IMR-90 (cell line): ENCODE results near the gene PRKCE. TPM values are rescaled to one million over a fixed set of nuclear protein-coding genes. Genes with fewer than 3 reads are reported as not detected.

Experiments used
- ATAC-seq: fragments of 200-7000 bp; cut with Tn5 transposase; 2 replicates; pipeline ENCODE4 v1.9.1; 2020; ENCODE audit warnings: low read depth, mild to moderate bottlenecking, moderate library complexity
- BruUV-seq: library from RNA; stranded (reverse); fragments of 400-500 nt; replicated peaks from 2 replicates; lab custom pipeline; 2021; lab: Mats Ljungman, UMichigan
- CTCF ChIA-PET: fragments of 300-600 bp; formaldehyde crosslinking; extraction: SDS; loops from one replicate; lab custom pipeline; 2021; ENCODE audit warnings: antibody characterized with exemption; lab: Yijun Ruan, JAX
- POLR2A ChIA-PET: fragments of 300-600 bp; sonication (Branson Sonifier 250); formaldehyde crosslinking; loops from one replicate; lab custom pipeline; 2022; ENCODE audit warnings: antibody characterized with exemption; ENCODE audit not compliant: unreplicated experiment; lab: Charles Lee
- DNase-seq: peaks from one replicate; pipeline ENCODE4 v3.0.0; 2013
- H2AFZ ChIP-seq: replicated peaks from 2 replicates; pipeline ENCODE3; 2013; ENCODE audit warnings: low read length, mild to moderate bottlenecking; ENCODE audit not compliant: poor library complexity
- H2AK5ac ChIP-seq: 2 replicates; pipeline ENCODE4 v1.6.1; 2013; ENCODE audit warnings: low read depth, low read length, inconsistent platforms
- H2AK9ac ChIP-seq: replicated peaks from 2 replicates; pipeline ENCODE3; 2013; ENCODE audit warnings: mild to moderate bottlenecking, low read depth, low read length, moderate library complexity; ENCODE audit not compliant: poor library complexity
- H2BK120ac ChIP-seq: 2 replicates; pipeline ENCODE4 v1.6.1; 2013; ENCODE audit warnings: low read depth, low read length, inconsistent platforms
- H2BK15ac ChIP-seq: 3 replicates; pipeline ENCODE4 v1.6.1; 2013; ENCODE audit warnings: low read depth, low read length, inconsistent platforms
- H2BK20ac ChIP-seq: 2 replicates; pipeline ENCODE4 v1.6.1; 2013; ENCODE audit warnings: low read depth, mild to moderate bottlenecking, inconsistent platforms, low read length, moderate library complexity
- H2BK5ac ChIP-seq: 2 replicates; pipeline ENCODE4 v1.6.1; 2013; ENCODE audit warnings: mild to moderate bottlenecking, low read depth, low read length, inconsistent platforms; ENCODE audit not compliant: poor library complexity, severe bottlenecking
- H3K14ac ChIP-seq: replicated peaks from 2 replicates; pipeline ENCODE4 v1.6.1; 2013; ENCODE audit warnings: low read depth, low read length, inconsistent platforms
- H3K18ac ChIP-seq: 2 replicates; pipeline ENCODE4 v1.6.1; 2013; ENCODE audit warnings: low read depth, low read length, control low read depth
- H3K23ac ChIP-seq: 2 replicates; pipeline ENCODE4 v1.6.1; 2013; ENCODE audit warnings: low read depth, low read length, inconsistent platforms
- H3K27ac ChIP-seq: 2 replicates; pipeline ENCODE4 v1.5.1; 2013; ENCODE audit warnings: mild to moderate bottlenecking, control low read depth, low read length; ENCODE audit not compliant: insufficient read depth
- H3K27me3 ChIP-seq: 2 replicates; pipeline ENCODE4 v1.6.1; 2013; ENCODE audit warnings: low read length; ENCODE audit not compliant: control insufficient read depth, insufficient read depth
- H3K36me3 ChIP-seq: 2 replicates; pipeline ENCODE4 v1.6.1; 2013; ENCODE audit warnings: low read length, mixed read lengths; ENCODE audit not compliant: control insufficient read depth, insufficient read depth
- H3K4ac ChIP-seq: 2 replicates; pipeline ENCODE4 v1.6.1; 2013; ENCODE audit warnings: low read depth, low read length, inconsistent platforms
- H3K4me1 ChIP-seq: 2 replicates; pipeline ENCODE4 v1.6.1; 2013; ENCODE audit warnings: low read length, mixed read lengths; ENCODE audit not compliant: control insufficient read depth, insufficient read depth
- H3K4me2 ChIP-seq: 2 replicates; pipeline ENCODE4 v1.6.1; 2013; ENCODE audit warnings: low read depth, mild to moderate bottlenecking, control low read depth, low read length, moderate library complexity
- H3K4me3 ChIP-seq: 2 replicates; pipeline ENCODE4 v1.5.1; 2013; ENCODE audit warnings: low read depth, mild to moderate bottlenecking, control low read depth, low read length, moderate library complexity; ENCODE audit not compliant: insufficient read depth
- H3K56ac ChIP-seq: 2 replicates; pipeline ENCODE4 v1.6.1; 2013; ENCODE audit warnings: low read length, inconsistent platforms; ENCODE audit not compliant: insufficient read depth; ENCODE audit errors: extremely low read depth
- H3K79me1 ChIP-seq, 2 experiments: 2 replicates each; pipeline ENCODE4 v1.6.1; 2013; ENCODE audit warnings: low read length in 2 of 2, inconsistent platforms in 1 of 2, low read depth in 1 of 2
- H3K9ac ChIP-seq: 2 replicates; pipeline ENCODE4 v1.6.1; 2013; ENCODE audit warnings: low read depth, low read length, control low read depth
- H3K9me1 ChIP-seq: 2 replicates; pipeline ENCODE4 v1.6.1; 2013; ENCODE audit warnings: low read length, inconsistent platforms; ENCODE audit not compliant: insufficient read depth
- H3K9me3 ChIP-seq: 2 replicates; pipeline ENCODE4 v1.6.1; 2013; ENCODE audit warnings: low read length; ENCODE audit not compliant: control insufficient read depth, insufficient read depth
- H4K20me1 ChIP-seq: 2 replicates; pipeline ENCODE4 v1.6.1; 2013; ENCODE audit warnings: low read length, inconsistent platforms; ENCODE audit not compliant: insufficient read depth
- H4K5ac ChIP-seq: 2 replicates; pipeline ENCODE4 v1.6.1; 2013; ENCODE audit warnings: mild to moderate bottlenecking, low read depth, low read length, control low read depth
- H4K8ac ChIP-seq, 2 experiments: 2 replicates each; pipeline ENCODE4 v1.6.1; 2013; ENCODE audit warnings: low read depth in 2 of 2, low read length in 2 of 2, control low read depth in 1 of 2, inconsistent platforms in 1 of 2
- H4K91ac ChIP-seq: 2 replicates; pipeline ENCODE4 v1.6.1; 2013; ENCODE audit warnings: low read depth, low read length, inconsistent platforms; ENCODE audit not compliant: insufficient read depth
- BHLHE40 ChIP-seq: fragments of 150-350 bp; IDR thresholded peaks from 2 replicates; pipeline ENCODE4 v1.6.1; 2016; ENCODE audit warnings: mild to moderate bottlenecking, low read depth, low read length
- CHD1 ChIP-seq: IDR thresholded peaks from 2 replicates; pipeline ENCODE4 v1.6.1; 2012; ENCODE audit warnings: low read depth, low read length, improper control_type of control experiment
- FOS ChIP-seq: fragments of 150-350 bp; IDR thresholded peaks from 2 replicates; pipeline ENCODE4 v1.6.1; 2016; ENCODE audit warnings: low read depth, low read length
- MAFK ChIP-seq: IDR thresholded peaks from 2 replicates; pipeline ENCODE4 v1.6.1; 2012; ENCODE audit warnings: low read depth, low read length, improper control_type of control experiment
- MAZ ChIP-seq: IDR thresholded peaks from 2 replicates; pipeline ENCODE4 v1.6.1; 2012; ENCODE audit warnings: low read depth, mild to moderate bottlenecking, low read length, improper control_type of control experiment, moderate library complexity, borderline replicate concordance
- MXI1 ChIP-seq: IDR thresholded peaks from 2 replicates; pipeline ENCODE4 v1.6.1; 2012; ENCODE audit warnings: low read depth, mild to moderate bottlenecking, low read length, moderate library complexity, borderline replicate concordance
- NFE2L2 ChIP-seq: fragments of 150-350 bp; IDR thresholded peaks from 2 replicates; pipeline ENCODE4 v1.6.1; 2016; ENCODE audit warnings: low read depth, mild to moderate bottlenecking, low read length
- POLR2A ChIP-seq: IDR thresholded peaks from 2 replicates; pipeline ENCODE4 v1.6.1; 2012; ENCODE audit warnings: mild to moderate bottlenecking, low read depth, low read length
- RAD21 ChIP-seq: IDR thresholded peaks from 2 replicates; pipeline ENCODE4 v1.6.1; 2012; ENCODE audit warnings: low read length, improper control_type of control experiment
- RCOR1 ChIP-seq: IDR thresholded peaks from 2 replicates; pipeline ENCODE4 v1.6.1; 2012; ENCODE audit warnings: mild to moderate bottlenecking, low read length, improper control_type of control experiment; ENCODE audit not compliant: insufficient replicate concordance
- RFX5 ChIP-seq: IDR thresholded peaks from 2 replicates; pipeline ENCODE4 v1.8.0; 2012; ENCODE audit warnings: low read depth, mild to moderate bottlenecking, low read length, moderate library complexity
- SMC3 ChIP-seq: fragments of 150-350 bp; IDR thresholded peaks from 2 replicates; pipeline ENCODE4 v1.6.1; 2016; ENCODE audit warnings: low read depth, mild to moderate bottlenecking, antibody characterized with exemption, low read length, moderate library complexity
- USF2 ChIP-seq: fragments of 150-350 bp; IDR thresholded peaks from 2 replicates; pipeline ENCODE4 v1.6.1; 2017; ENCODE audit warnings: mild to moderate bottlenecking, antibody characterized with exemption, low read length, low read depth
- WGBS, 2 experiments: methylation state at CpG; one replicate each; pipeline versions ENCODE4 v1.1.5 to v1.1.7; 2013; ENCODE audit warnings: missing lambda C conversion rate in 2 of 2; ENCODE audit not compliant: insufficient read length in 1 of 2; ENCODE audit errors: extremely low coverage in 2 of 2; 5-methylcytosine and 5-hydroxymethylcytosine counted together
- dilution Hi-C: fragments of 300-500 bp; cut with HindIII; formaldehyde crosslinking; loops from one replicate; pipeline ENCODE4 v1.14.3; 2018; ENCODE audit warnings: low sequenced_read_pairs; ENCODE audit not compliant: unreplicated experiment
- in situ Hi-C: fragments of 300-500 bp; cut with MboI; formaldehyde crosslinking; loops from 3 replicates; pipeline ENCODE4 v1.14.3; 2019; ENCODE audit warnings: low sequenced_read_pairs, inconsistent platforms, mixed read lengths
- intact Hi-C: fragments of 100-400 bp; cut with micrococcal nuclease; formaldehyde crosslinking; loops from 2 replicates; pipeline ENCODE4 v1.10.0; 2022
- polyA plus RNA-seq, 3 experiments: library from polyadenylated mRNA; depleted of rRNA; stranded (reverse); fragments of >200 nt; gene quantifications; 2 replicates each; pipeline ENCODE4 v1.2.3, GENCODE V29; 2012; ENCODE audit warnings: low replicate concordance in 1 of 3
- total RNA-seq: library from RNA; depleted of rRNA; stranded (reverse); fragments of >200 nt; gene quantifications from 2 replicates; pipeline ENCODE4 v1.2.3, GENCODE V29; 2012
- TF ChIP-seq, protein P1 (sequence below): fragments of 150-350 bp; IDR thresholded peaks from 2 replicates; pipeline ENCODE4 v1.6.1; 2016; ENCODE audit warnings: low read depth, mild to moderate bottlenecking, low read length, moderate library complexity, borderline replicate concordance

Gene PRKCE
- total and polyA plus RNA-seq, 2 of the 4 experiments (the other 2 are of a cell fraction): 8.1 to 32.4 TPM

- no peak overlapping the region for H3K14ac ChIP-seq
- H3K9me3 ChIP-seq: no peaks in the 10 kb centered on the region
- DNase-seq (no peak), ATAC-seq (no peak)
- H4K5ac ChIP-seq: no peak overlapping the region
- H2BK15ac ChIP-seq: no peak overlapping the region
- no peaks in the 10 kb centered on the region for H3K79me1 ChIP-seq
- H2BK120ac ChIP-seq: no peak overlapping the region
- no peaks in the 10 kb centered on the region for H3K27me3 ChIP-seq
- no peak overlapping the region for H3K18ac ChIP-seq
- dilution Hi-C loops: no loop called here
- H3K23ac ChIP-seq: no peak overlapping the region
- peaks cover 10% of the 10 kb centered on the region for H3K4me1 ChIP-seq
- in situ Hi-C loops: no loop called here
- no peak overlapping the region for H2AK9ac ChIP-seq
- no peak overlapping the region for H3K4me3 ChIP-seq
- WGBS, 2 experiments: no CpG with 5 or more reads among the region's 2 CpGs
- TF ChIP-seq MAFK (no peak), NFE2L2 (no peak), BHLHE40 (no peak), SMC3 (no peak), RFX5 (no peak), CHD1 (no peak), RCOR1 (no peak), FOS (no peak), USF2 (no peak), RAD21 (no peak), MXI1 (no peak), MAZ (no peak), POLR2A (no peak)
- TF ChIP-seq, protein P1, sequence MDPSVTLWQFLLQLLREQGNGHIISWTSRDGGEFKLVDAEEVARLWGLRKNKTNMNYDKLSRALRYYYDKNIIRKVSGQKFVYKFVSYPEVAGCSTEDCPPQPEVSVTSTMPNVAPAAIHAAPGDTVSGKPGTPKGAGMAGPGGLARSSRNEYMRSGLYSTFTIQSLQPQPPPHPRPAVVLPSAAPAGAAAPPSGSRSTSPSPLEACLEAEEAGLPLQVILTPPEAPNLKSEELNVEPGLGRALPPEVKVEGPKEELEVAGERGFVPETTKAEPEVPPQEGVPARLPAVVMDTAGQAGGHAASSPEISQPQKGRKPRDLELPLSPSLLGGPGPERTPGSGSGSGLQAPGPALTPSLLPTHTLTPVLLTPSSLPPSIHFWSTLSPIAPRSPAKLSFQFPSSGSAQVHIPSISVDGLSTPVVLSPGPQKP: no peak
- no peak overlapping the region for H3K4me2 ChIP-seq
- intact Hi-C loops: no loop called here
- no peak overlapping the region for H3K27ac ChIP-seq
- H3K9me1 ChIP-seq: peaks cover 5% of the 10 kb centered on the region; the same call in 1 of the 2 replicates
- BruUV-seq: no TSS peak
- ChIA-PET CTCF (no interaction called here), POLR2A (no interaction called here)
- no peak overlapping the region for H3K56ac ChIP-seq
- no peak overlapping the region for H2BK5ac ChIP-seq
- no peak overlapping the region for H2AFZ ChIP-seq
- H2BK20ac ChIP-seq: no peak overlapping the region
- H2AK5ac ChIP-seq: no peak overlapping the region
- H4K91ac ChIP-seq: no peak overlapping the region
- H3K36me3 ChIP-seq: no peaks in the 10 kb centered on the region
- no peaks in the 10 kb centered on the region for H4K20me1 ChIP-seq
- no peak overlapping the region for H4K8ac ChIP-seq
- H3K4ac ChIP-seq: no peak overlapping the region
- H3K9ac ChIP-seq: no peak overlapping the region
Observed at GRCh38 chr2:45884126-45884525, 232.7 kb downstream of the PRKCE start.
